Stimulated activated CD4-positive, alpha-beta T cell treated with anti-CD3 and anti-CD28 coated beads, Interleukin-12 subunit alpha, Interleukin-12 subunit beta, amount 100 ng/mL, for 24 hours (primary cell): ENCODE results near the gene TATDN3.
A peak's percentile ranks its signal among the peaks of the same experiment; 100 is the strongest.
"Not testable (repeated sequence)": the region's sequence is repeated elsewhere in the genome, so short reads cannot be mapped to it uniquely, and the experiment has no call there.

Source experiments
- DNase-seq, 2 experiments: peaks; one replicate each; pipeline ENCODE4 v3.0.0-alpha.2; 2020; ENCODE audit warnings: low read depth in 2 of 2

TATDN3 gene, protein sequence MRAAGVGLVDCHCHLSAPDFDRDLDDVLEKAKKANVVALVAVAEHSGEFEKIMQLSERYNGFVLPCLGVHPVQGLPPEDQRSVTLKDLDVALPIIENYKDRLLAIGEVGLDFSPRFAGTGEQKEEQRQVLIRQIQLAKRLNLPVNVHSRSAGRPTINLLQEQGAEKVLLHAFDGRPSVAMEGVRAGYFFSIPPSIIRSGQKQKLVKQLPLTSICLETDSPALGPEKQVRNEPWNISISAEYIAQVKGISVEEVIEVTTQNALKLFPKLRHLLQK

DNA sequence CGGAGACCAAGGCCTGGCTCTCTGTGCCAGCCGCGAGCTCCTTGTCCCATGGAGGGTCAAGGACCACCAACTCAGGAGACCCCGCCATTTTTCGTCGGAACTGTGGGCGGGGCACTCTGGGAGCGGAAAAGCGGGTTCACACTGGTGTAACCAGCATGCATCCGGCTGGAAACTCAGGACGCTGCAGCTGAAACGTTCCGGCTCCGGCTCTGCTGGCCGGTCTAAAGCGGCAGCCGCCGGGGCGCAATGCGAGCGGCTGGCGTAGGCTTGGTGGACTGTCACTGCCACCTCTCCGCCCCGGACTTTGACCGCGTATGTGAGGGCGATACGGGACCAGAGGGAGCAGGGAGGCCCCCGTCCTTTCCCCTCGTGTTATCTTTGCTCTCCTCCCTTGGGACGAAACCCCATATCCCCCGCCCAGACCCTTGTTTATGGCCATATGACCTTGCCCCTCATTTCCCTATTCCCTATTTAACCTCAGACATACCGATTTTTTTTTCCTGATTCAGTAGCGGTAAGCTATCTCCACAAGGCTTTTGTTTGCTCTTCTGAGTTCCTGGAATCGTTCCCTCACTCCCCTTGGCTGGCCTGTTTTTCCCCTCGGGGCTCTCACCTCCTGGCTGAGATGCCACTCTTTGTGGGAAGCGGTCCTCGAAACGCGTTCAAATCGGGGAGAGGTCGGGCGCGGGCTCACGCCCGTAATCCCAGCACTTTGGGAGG, at the start of gene TATDN3, which contains the start of gene NSL1:
Gene TATDN3 (plus strand): TSS at position 219 of the 720 bp plus-strand sequence. CDS start 28 bp downstream, at position 247.
Gene NSL1 (minus strand): TSS at position 102 of the 720 bp plus-strand sequence. CDS start 14 bp downstream, at position 88.
- peak; percentile 94 to 95 for DNase-seq

DNA sequence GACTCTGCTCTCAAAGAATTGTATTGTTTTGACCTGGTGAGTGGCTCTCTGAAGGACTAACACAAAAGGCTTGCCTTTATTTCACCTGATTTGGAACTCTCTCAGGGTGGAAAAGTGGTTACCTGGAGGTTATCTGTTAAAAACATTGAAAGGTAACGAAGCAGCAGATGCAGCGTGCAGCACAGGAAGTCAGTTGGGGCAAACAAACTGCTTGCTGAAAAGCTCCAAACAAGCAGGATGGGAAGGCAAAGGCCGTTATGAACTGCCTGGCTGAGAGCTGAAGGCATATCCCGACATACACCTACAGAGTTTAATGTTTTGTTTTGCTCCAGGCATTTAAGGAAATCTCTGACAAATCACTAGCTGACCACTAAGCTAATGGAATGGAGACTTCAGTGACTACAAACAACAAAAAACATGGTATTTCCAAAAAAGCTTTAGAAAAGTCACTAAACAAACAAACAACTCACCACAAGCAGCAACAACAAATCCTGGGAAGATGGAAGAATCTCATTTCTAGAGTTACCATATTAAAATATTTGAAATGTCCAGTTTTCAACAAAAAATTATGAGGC, 47.7 kb upstream of the TATDN3 start:
- no peak for DNase-seq

DNA sequence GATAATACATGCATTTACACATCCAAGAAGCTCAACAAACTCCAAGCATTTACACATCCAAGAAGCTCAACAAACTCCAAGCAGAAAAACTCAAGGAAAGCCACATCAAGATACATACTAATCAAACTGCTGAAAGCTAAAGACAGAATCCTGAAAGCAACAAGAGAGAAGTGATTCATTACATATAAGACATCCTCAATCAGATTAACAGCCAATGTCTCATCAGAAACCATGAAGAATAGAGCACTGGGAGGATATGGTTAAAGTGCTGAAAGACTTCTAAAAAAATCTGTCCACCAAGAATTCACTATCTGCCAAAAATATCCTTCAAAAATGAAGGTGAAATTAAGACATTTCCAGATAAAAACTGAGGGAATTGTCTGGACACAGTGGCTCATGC, 46.4 kb upstream of the TATDN3 start:
- DNase-seq, result no peak

DNA sequence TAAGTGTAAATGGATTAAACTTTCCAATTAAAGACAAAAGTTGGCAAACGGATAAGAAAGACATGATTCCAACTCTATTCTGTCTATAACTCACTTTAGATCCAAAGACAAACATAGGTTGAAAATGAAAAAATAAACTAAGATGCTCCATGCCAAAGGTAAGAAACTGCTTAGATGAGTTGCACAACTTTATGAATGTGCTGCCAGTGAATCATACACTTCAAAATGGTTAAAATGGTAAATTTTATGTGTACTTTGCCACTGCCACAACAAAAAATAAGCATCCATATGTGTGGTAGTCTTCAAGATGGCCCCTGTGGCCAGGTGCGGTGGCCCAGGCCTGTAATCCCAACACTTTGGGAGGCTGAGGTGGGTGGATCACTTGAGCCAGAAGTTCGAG, 45.1 kb upstream of the TATDN3 start:
- no peak for DNase-seq

DNA sequence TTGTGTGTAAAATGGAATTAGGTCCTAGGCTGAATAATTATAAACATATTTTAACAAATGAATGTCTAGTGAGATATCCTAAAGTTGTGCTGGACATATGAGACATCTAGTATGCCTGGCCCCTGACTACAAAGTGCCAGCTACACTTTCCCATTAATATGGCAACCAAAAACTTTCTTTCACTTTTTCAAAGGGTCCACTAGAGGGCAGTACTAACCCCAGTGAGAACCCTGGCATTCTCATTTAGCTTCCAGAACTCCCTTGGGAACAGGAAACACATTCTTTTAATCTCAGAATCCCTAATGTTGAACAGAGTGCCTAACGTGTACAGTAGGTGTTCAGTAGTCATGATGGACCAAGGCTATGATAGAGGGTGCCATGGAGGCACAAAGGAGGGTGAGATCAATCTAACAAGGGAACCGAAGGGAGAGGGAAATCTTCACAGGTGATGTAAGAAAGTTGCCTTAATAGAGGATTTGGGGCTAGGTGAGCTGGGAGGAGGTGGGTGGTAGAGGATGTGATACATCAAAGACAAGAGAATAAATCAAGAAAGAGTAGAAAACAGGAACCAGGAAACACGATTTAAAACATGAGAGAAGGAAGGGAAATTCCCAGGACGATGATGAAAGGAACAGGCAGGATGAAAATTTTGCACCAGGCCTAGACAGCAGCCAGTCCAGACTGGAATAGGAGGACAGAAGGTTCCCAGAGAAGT, 41.7 kb upstream of the TATDN3 start:
- no peak for DNase-seq

DNA sequence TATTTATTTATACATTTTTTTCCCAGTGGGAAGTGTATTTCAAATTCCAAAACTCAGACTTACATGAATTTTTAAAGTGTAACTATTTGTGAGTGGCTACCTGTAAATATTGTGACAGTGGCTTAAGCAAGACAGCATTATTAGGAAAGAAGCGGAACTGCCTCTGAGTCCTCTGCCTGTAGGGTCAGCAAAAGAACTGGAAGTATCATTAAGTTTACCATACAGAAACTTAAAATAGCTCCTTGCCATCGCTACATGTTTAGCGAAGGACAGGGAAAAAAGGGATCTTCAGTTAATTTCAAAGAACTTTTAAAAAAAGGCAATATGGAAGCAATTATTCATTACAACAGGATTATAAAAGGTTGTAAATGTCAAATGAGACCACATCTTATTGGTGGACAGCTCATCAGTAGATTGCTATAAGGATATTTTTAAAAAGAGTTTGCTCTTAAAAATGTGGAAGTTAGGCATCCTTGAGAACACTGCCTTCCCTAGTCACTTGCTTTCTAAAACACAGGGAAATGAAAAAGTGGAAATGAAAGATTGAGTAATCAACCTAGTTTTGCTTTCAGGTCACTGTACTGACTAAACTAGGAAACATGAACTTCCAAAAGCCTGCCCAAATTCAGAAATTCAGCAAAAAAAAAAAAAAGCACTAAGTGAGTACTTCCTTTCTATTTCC, 39.3 kb upstream of the TATDN3 start:
- no peak for DNase-seq

DNA sequence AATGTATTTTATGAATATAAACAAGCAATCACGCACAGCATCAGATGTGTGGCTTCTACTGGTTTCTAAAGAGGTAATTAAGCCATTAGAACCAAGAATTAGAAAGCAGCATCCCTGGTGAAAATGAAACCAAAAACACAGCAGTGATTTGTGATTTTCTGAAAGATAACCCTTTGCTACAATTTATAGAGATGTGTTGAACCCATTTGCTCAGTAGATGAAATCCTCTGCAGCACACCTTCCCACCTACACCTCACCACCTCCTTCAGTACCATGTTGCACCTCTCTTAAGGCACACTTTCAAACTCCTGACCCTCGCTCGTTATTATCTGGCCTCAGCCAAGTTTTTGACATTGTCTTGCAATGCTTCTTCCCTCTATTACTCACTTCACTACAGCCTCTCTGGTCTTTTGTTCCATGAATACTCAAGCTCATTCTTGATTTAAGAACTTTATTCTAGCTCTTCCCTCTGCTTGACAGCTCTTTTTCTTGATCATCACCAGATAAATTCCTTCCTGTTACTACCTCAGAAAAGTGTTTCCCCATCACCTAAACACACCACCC, 38.7 kb upstream of the TATDN3 start:
- no peak for DNase-seq

DNA sequence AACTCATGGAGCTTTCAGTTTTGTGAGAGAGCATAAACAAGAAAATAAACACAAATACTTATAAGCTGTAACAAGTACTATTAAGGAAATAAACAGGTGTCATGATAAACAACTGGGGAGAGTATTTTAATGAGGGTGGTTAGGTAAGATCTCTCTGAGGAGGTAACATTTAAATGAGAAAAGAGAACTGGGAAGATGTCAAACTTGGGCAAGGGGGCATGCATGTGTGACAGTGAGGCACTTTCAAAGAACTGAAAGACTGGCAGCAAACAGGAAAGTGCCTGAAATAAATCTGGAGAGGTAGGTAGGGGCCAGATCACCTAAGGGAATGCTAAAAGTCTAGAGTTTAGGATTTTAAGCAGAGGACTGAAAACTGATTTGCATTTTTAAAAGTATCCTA, 37.9 kb upstream of the TATDN3 start:
- no peak for DNase-seq

DNA sequence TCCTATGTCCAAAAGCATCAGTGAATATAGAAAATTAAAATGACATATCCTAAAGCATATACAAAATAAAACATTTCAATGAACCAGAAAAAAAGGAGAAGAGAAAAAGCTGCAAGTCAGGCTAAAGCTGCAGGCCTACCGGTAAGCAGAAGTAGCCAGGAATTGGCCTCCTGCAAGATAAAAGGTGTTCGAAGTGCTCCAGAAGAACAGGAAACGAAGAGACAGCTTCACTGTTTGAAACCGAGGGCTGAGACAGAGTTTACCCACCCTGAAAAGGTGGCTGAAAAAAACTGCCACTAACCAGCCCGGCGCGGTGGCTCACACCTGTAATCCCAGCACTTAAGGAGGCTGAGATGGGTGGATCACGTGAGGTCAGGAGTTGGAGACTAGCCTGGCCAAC, 37.5 kb upstream of the TATDN3 start:
- no peak for DNase-seq

DNA sequence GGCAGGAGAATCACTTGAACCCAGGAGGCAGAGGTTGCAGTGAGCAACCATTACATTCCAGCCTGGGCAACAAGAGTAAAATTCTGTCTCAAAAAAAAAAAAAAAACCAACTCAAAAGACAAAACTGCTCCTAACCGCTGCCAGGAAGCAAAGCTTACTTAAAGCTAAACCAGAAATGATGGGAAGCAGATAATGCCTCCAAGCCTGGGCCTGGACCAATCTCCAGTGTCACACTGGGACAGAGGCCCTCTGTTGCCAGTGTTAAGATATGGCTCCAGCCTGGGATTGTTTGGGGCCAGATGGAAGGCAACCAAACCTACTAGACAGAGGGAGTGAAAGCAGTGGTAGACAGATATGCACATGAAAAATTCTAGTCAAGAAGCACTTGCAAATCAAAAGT, 37.0 kb upstream of the TATDN3 start:
- DNase-seq, result no peak

DNA sequence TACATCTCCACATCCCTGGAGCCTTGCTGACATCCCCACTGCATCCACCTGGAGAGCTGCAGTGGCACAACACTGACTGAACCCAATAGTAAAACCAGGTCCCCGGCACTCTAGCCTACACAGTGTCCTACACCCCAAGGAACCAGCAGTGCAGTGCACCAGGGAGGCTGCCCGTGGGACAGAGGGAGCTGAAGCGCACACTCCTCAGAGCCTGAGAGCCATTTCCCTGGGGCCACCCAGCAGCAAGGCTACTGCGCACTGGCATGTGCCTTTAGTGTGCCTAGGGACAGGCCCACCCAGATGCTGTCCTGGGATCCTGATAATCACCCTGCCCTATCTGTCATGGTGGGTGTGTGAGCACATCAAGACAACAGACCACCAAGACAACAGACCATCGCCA, 32.0 kb upstream of the TATDN3 start:
- no peak for DNase-seq

DNA sequence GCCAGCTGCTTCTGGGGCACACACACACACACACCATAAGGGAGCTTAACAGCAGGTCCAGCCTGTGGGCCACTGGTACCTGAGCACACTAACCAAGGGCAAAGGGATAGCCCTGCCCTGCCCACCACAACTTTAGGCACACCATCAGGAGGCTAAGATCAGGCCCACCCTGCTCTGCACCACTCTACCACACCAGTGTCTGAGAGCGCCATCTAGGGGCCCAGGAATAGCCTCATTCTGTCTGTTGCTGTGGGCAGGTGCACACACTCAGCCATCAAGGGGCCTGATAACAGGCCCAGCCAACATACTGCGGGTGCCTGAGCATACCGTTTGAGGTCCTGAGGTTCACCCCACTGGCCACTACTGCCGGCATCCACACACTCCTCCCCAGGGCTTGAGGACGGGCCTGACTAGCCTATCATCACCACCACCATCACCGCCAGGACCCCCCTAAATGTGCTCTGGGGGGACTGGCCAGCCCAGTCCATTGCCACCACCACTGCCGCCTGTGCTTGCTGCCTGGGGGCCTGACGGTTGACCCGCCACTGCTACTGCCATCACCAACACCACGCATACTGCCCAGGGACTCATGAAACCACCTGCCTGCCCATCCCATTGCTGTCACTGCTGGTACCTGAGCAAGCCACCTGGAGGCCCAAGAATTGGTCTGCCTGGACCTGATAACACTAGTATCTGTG, 31.4 kb upstream of the TATDN3 start:
- peak; percentile 21 to 45 for DNase-seq

DNA sequence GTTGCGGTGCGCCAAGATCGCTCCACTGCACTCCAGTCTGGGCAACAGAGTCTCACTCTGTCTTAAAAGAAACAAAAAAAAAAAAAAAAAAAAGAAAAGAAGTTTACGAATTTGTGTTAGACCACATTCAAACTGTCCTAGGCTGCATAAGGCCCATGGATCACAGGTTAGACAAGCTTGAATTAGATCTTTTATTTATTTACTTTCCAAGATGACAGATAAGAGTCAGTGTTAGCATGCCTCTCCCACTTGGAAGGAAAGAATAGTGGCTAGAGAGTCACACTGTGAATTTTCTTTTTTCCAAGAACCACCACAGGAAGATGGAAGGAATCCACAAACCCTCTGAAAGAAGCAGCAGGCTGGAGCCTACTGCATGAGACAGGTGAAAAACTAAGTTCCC, 29.5 kb upstream of the TATDN3 start:
- DNase-seq, result no peak

DNA sequence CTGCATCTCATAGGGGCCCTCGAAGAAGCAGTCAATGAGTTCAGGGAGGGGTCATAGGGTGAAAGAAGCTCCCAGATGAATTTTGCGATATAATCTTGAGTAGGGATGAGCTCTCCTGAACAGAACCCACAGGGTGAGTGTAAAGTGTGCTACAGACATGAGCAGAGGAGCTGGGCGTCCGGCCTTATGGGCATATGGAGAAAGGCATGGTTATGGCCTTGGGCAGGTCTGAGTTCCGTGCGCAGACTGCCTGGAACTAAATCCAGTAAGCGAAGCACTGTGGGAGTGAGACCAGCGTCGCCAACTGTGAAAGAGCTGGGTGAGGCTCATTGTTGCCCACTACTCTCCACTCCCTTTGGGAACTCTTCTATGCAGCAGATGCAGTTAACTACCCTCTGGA, 28.9 kb upstream of the TATDN3 start:
- DNase-seq, result no peak

DNA sequence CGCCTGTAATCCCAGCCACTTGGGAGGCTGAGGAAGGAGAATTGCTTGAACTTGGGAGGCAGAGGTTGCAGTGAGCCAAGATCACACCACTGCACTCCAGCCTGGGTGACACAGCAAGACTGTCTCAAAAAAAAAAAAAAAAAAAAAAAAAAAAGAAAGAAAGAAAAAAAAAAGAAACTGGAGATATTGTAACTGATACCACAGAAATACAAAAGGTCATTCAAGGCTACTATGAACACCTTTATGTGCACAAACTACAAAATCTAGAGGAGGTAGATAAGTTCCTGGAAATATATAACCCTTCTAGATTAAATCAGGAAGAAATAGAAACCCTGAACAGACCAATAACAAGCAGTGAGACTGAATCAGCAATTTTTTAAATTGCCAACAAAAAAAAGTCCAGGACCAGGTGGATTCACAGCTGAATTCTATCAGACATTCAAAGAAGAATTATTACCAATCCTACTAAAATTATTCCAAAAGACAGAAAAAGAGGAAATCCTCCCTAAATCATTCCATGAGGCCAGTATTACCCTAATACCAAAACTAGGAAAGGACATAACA, 26.9 kb upstream of the TATDN3 start:
- not testable (repeated sequence) for DNase-seq

DNA sequence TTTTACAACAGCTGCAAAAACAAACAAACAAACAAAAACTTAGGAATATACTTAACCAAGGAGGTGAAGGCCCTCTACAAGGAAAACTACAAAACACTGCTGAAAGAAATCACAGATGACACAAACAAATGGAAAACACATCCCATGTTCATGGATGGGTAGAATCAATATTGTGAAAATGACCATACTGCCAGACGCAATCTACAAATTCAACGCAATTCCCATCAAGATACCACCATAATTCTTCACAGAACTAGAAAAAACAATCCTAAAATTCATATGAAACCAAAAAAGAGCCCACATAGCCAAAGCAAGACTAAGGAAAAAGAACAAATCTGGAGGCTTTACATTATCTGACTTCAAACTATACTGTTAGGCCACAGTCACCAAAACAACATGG, 24.9 kb upstream of the TATDN3 start:
- DNase-seq, result not testable (repeated sequence)

DNA sequence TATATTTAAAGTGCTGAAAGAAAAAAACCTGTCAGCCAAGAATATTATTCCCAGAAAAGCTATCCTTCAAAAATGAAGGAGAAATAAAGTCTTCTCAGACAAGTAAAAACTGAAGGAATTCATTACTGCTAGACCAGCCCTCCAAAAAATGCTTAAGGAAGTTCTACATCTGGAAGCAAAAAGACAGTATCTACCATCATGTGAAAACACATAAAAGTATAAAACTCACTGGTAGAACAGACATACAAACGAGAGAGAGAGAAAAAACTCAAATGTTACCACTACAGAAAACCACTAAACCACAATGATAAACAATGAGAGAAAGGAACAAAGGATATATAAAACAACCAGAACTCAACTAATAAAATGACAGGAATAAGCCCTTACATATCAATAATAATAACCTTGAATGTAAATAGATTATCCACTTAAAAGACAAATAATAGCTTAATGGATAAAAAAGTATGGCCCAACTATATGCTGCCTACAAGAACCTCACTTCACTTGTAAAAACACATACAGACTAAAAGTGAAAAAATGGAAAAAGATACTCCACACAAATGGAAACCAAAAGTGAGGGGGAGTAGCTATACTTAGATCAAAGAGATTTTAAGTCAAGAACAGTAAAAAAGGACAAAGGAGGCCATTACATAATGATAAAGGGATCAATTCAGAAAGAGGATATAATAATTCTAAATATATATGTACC, 22.1 kb upstream of the TATDN3 start:
- DNase-seq, result no peak

DNA sequence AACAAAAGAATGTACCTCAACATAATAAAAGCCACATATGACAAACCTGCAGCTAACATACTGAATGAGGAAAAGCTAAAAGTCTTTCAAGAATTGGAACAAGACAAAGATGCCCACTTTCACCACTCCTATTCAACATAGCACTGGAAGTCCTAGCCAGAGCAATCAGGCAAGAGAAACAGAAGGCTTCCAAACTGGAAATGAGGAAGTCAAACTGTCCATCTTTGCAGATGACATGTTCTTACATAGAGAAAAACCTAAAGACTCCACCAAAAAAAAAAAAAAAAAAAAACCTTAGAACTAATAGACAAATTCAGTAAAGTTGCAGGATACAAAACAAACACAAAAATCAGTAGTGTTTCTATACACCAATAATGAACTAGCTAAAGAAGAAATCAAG, 20.4 kb upstream of the TATDN3 start:
- DNase-seq, result no peak

DNA sequence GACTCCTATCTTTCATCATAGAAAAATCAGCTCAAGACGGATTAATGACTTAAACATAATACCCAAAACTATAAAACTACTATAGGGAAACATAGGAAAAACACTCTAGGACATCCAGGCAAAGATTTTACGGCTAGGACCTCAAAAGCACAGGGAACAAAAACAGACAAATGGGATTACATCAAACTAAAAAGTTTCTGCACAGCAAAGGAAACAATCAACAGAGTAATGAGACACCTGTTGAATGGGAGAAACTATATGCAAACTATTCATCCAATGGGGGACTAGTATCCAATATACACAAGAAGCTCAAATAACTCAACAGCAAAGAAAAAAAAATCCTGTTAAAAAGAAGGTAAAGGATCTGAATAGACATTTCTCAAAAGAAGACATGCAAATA, 18.7 kb upstream of the TATDN3 start:
- DNase-seq, result no peak

DNA sequence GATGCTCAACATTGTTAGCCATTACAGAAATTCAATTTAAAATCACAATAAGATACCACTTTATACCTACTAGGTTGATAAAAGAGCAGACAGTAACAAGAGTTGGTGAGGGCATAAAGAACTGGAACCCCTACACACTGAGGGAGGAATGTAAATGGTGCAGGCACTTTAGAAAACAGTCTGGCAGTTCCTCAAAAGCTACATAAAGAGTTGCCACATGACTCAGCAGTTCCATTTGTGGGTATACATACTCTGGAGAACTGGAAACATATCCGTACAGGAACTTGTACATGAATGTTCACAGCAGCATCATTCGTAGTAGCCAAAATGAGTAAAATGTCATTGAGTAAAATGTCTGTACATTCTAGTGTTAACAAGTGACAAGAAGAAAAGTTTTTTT, 17.1 kb upstream of the TATDN3 start:
- no peak for DNase-seq
